Amniotic epithelial cell (primary cell): ENCODE data around the gene SSR4.
A peak's percentile ranks its signal among the peaks of the same experiment; 100 is the strongest.
"Not testable (repeated sequence)": the region's sequence is repeated elsewhere in the genome, so short reads cannot be mapped to it uniquely, and the experiment has no call there.

Source experiments
- DNase-seq: peaks from one replicate; pipeline ENCODE4 v3.0.0-alpha.2; 2010; ENCODE audit warnings: low read depth

The SSR4 gene

GRCh38 chrX:153794018-153794896 is at the start of gene SSR4, which contains the start of gene IDH3G:
Gene SSR4 (plus strand): TSS chrX:153794668. CDS start chrX:153794688, 20 bp downstream.
Gene IDH3G (minus strand): TSS chrX:153794375. CDS start chrX:153794326, 49 bp downstream.
- DNase-seq: peak; percentile 90

DNA sequence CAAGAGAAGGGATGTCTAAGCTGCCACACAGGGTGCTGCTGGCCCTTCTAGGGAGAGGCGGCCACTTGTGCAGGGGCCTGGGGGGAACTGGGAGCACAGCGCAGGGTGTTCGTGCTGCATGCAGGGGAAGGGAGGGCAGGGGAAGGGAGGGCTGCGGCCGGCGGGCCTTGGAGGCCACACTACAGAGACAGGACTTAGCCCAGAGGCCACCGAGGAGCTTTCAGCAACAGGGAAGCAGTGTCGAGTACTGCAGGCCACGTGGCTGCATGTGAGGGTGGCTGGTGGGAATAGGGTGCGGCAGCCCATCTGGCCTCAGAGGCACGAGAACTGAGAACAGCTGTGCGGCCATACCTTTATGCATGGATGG is 49.4 kb upstream of the SSR4 start:
- not testable (repeated sequence) for DNase-seq

GRCh38 chrX:153746359-153746758 is 48.1 kb upstream of the SSR4 start:
- no peak for DNase-seq

- not testable (repeated sequence) for DNase-seq
Observed at GRCh38 chrX:153746991-153747390, 47.5 kb upstream of the SSR4 start.

GRCh38 chrX:153749017-153749416 is 45.5 kb upstream of the SSR4 start:
- DNase-seq: not testable (repeated sequence)

GRCh38 chrX:153750127-153750774 is 44.2 kb upstream of the SSR4 start:
- DNase-seq: no peak

GRCh38 chrX:153755136-153755535 is 39.3 kb upstream of the SSR4 start:
- no peak for DNase-seq

- no peak for DNase-seq
Observed at GRCh38 chrX:153761863-153762262, 32.6 kb upstream of the SSR4 start.

DNA sequence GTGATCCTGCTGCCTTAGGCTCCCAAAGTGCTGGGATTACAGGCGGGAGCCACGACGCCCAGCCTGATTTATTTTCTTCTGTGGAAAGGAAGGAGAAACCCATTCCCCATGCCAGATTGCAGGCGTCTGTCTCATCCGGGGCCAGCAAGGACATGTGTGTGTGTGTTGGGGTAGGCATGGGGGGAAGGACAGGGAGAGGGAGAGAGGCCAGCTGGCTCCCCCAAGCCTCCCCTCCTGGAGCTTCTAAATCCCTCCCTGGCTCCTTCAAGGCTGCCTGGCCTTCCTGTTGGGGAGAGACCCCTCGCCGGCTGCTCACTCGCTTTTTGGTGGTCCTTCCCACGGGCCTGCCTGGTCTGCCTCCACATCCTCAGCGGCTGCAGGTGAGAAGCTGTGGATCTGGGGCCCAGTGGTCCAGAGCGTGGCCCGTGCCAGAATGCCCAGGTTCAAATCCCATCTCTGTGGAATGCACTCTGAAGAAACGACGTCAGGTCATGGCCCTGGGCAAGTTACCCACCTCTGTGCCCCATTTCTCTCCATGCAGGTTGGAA is 31.8 kb upstream of the SSR4 start:
- no peak for DNase-seq

DNA sequence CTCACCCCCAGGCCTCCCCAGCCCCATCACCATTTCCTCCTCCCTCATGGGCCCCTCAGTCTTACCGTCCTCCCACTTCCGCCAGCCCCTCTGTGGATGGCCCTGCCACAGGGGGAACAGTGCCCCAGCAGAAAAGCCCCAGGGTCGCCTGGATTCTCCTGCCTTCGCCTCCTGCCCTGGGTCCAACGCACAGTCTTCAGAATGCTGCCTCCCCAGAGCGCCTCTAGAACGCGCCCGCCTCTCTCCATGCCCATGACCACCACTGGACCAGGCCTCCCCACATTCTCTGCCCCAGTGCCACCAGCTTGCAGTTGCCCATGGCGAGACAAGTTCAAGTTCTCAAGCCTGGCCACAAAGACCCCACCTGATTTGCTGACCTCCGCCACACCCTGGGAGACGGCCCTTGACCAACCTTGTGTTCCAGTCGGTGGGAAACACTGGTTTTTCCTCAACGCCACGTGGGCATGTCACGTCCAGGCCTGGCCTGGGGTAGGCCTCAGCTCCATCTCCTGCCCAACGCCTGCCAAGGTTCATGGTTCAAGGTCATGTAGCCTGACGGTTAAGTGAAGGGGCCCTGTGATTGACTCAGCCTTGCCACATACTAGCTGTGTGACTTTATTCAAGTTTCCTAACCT is 31.1 kb upstream of the SSR4 start:
- DNase-seq: no peak

DNA sequence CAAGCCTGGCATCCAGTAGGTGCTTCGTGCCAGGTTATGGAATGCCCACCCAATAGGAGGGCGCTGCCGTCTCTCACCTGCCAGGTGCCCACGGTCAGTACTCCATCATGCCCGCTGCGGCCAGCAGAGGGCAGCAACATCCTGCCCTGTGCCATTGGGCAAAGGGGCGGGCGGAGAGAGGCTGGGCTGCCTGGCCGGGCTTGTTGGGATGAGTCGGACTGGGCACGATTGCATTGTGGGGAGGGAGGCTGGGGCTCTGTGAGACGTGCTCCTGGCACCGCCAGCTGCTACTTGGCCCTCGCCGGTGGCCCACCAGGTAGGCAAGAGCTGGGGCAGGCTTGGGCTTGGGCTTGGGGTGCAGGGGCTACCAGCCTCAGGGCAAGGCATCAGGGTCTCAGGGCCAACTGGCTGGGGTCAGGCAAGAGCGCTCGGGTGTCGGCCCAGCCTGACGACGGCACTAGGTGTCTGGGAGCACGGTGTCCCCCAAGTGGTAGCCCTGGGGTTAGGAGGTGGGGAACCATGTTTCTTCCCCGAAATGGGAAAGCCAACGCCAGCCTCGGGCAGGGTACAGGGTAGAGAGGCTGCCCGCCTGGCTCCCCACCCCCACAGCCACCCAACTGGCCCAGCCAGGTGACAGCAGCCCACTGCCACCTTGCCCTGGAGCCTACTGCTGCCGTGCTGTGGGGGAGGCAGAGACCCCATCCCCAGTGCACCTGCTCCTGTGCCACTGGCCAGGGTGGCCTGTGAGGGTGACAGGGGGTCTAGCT is 30.3 kb upstream of the SSR4 start, which contains the start of gene PLXNB3:
TSS of gene PLXNB3 (plus strand) at position 261 of the 767 bp plus-strand sequence. CDS start 1,287 bp downstream, outside the sequence.
- peak; percentile 60 for DNase-seq

- DNase-seq: no peak
Observed at GRCh38 chrX:153764786-153765137, 29.7 kb upstream of the SSR4 start.

GRCh38 chrX:153765138-153766079 is 29.1 kb upstream of the SSR4 start:
- DNase-seq: peak; percentile 16

GRCh38 chrX:153766098-153766817 is 28.2 kb upstream of the SSR4 start:
- peak; percentile 67 for DNase-seq

DNA sequence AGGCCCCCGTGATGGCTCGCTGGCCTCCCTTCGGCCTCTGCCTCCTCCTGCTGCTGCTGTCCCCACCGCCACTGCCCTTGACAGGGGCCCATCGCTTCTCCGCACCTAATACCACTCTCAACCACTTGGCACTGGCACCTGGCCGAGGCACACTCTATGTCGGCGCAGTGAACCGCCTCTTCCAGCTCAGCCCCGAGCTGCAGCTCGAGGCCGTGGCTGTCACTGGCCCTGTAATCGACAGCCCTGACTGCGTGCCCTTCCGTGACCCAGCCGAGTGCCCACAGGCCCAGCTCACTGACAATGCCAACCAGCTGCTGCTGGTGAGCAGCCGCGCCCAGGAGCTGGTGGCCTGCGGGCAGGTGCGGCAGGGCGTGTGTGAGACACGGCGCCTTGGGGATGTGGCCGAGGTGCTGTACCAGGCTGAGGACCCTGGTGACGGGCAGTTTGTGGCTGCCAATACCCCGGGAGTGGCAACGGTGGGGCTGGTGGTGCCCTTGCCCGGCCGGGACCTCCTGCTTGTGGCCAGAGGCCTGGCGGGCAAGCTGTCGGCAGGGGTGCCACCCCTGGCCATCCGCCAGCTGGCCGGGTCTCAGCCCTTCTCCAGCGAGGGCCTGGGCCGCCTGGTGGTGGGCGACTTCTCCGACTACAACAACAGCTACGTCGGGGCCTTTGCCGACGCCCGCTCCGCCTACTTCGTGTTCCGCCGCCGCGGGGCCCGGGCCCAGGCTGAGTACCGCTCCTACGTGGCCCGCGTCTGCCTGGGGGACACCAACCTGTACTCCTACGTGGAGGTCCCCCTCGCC is 27.4 kb upstream of the SSR4 start:
- no peak for DNase-seq

DNA sequence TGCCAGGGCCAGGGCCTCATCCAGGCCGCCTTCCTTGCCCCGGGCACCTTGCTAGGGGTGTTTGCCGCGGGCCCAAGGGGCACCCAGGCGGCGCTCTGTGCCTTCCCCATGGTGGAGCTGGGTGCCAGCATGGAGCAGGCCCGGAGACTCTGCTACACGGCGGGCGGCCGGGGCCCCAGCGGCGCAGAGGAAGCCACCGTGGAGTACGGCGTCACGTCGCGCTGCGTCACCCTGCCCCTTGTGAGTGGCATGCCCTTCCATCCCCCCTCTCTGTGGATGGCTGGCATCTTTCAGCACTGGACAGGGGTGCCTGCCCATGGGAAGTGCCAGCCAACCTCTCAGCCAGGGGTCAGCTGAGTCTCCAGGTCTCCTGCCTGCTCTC is 26.8 kb upstream of the SSR4 start:
- DNase-seq: no peak

DNA sequence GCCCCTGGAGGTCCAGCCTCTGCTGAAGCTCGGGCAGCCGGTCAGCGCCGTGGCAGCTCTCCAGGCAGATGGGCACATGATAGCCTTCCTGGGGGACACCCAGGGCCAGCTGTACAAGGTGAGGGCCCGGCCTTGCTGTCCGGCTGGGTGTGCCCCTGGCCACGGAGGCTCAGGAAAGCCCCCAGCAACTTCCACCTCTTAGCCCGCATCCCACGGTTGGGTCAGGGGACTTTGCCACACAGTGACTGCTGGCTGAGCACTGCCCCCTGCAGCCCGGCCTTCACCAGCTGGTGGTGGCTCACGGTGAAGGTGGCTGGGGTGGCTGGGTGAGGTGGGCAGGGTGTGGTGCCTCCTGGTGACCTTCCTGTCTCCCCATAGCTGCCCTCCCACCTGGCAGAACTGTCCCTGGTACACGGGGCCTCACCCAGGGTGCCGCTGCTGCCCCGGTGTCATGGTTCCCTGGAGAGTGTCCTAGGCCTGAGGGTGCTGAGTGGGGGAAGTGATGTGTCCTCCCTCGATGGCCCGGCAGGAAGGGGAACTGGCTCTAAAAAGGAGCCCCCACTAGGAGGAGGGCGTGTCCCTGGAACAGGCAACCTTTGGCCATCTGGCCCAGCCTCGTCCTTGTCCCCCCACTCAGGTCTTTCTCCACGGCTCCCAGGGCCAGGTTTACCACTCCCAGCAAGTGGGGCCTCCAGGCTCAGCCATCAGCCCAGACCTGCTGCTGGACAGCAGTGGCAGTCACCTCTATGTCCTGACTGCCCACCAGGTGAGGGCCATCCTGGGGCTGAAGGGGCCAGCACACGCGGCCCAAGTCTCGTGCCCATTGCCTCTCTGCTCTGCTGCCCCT is 25.9 kb upstream of the SSR4 start:
- no peak for DNase-seq
